HepG2 (cell line): ENCODE results near the gene RPL41. TPM values are rescaled to one million over a fixed set of nuclear protein-coding genes. Genes with fewer than 3 reads are reported as not detected.

Experiments used
- ETS1 ChIP-seq: sonication (generic); formaldehyde crosslinking; IDR thresholded peaks from 2 replicates; pipeline ENCODE4 v1.4.0; 2020; ENCODE audit warnings: missing genetic modification reagents
- FOXP1 ChIP-seq, 2 experiments: fragments of 450-650 bp in 1 of 2; IDR thresholded peaks; 2 replicates each; pipeline ENCODE4 v1.6.1; 2017 to 2018; ENCODE audit warnings: antibody characterized with exemption in 1 of 2
- KLF16 ChIP-seq, 2 experiments: sonication (generic) in 1 of 2; formaldehyde crosslinking in 1 of 2; IDR thresholded peaks; 2 replicates each; pipeline versions ENCODE4 v1.6.1 to v1.8.0; 2016 to 2023; ENCODE audit warnings: missing genetic modification reagents in 2 of 2, missing compliant biosample characterization in 1 of 2
- MATR3 ChIP-seq: sonication (generic); formaldehyde crosslinking; IDR thresholded peaks from 2 replicates; pipeline ENCODE4 v1.4.0; 2020; ENCODE audit warnings: missing genetic modification reagents
- MAZ ChIP-seq, 2 experiments: sonication (generic) in 1 of 2; formaldehyde crosslinking in 1 of 2; IDR thresholded peaks; 2 replicates each; pipeline versions ENCODE4 v1.5.0 to v1.6.1; 2012 to 2020; ENCODE audit warnings: low read depth in 2 of 2, mild to moderate bottlenecking in 2 of 2, borderline replicate concordance in 1 of 2, improper control_type of control experiment in 1 of 2, low read length in 1 of 2, missing genetic modification reagents in 1 of 2, moderate library complexity in 1 of 2
- NFIC ChIP-seq: IDR thresholded peaks from 2 replicates; pipeline ENCODE4 v1.6.1; 2012; ENCODE audit warnings: mild to moderate bottlenecking, low read length, inconsistent platforms
- NR2F1 ChIP-seq, 2 experiments: fragments of 450-650 bp in 1 of 2; formaldehyde crosslinking in 1 of 2; IDR thresholded peaks; 2 replicates each; pipeline versions ENCODE4 v1.5.0 to v1.6.1; 2016 to 2020; ENCODE audit warnings: mild to moderate bottlenecking in 1 of 2, missing compliant biosample characterization in 1 of 2, missing genetic modification reagents in 1 of 2, moderate library complexity in 1 of 2
- PATZ1 ChIP-seq: sonication (generic); formaldehyde crosslinking; IDR thresholded peaks from 2 replicates; pipeline ENCODE4 v1.4.0; 2020; ENCODE audit warnings: missing genetic modification reagents
- SOX5 ChIP-seq: IDR thresholded peaks from 2 replicates; pipeline ENCODE4 v1.6.1; 2016; ENCODE audit warnings: borderline replicate concordance
- SPEN ChIP-seq: sonication (generic); formaldehyde crosslinking; IDR thresholded peaks from 2 replicates; pipeline ENCODE4 v1.5.1; 2020; ENCODE audit warnings: low read depth, mild to moderate bottlenecking, missing genetic modification reagents
- ZNF235 ChIP-seq: sonication (generic); formaldehyde crosslinking; IDR thresholded peaks from 2 replicates; pipeline ENCODE4 v1.8.1; 2023; ENCODE audit warnings: mild to moderate bottlenecking, missing genetic modification reagents, borderline replicate concordance
- ZNF552 ChIP-seq: sonication (generic); formaldehyde crosslinking; IDR thresholded peaks from 2 replicates; pipeline ENCODE4 v1.9.0; 2022; ENCODE audit warnings: missing genetic modification reagents, mild to moderate bottlenecking, borderline replicate concordance
- ZNF562 ChIP-seq: sonication (generic); formaldehyde crosslinking; IDR thresholded peaks from 2 replicates; pipeline ENCODE4 v1.8.0; 2022; ENCODE audit warnings: missing genetic modification reagents, borderline replicate concordance
- ZNF781 ChIP-seq: sonication (generic); formaldehyde crosslinking; IDR thresholded peaks from 2 replicates; pipeline ENCODE4 v1.5.1; 2020; ENCODE audit warnings: borderline replicate concordance, mild to moderate bottlenecking, missing genetic modification reagents; ENCODE audit errors: not compliant biosample characterization
- ZNF792 ChIP-seq: IDR thresholded peaks from 2 replicates; pipeline ENCODE4 v1.6.1; 2016
- ZNF878 ChIP-seq: sonication (generic); formaldehyde crosslinking; IDR thresholded peaks from 2 replicates; pipeline ENCODE4 v1.8.1; 2023; ENCODE audit warnings: mild to moderate bottlenecking, missing genetic modification reagents, moderate library complexity
- polyA plus RNA-seq, 8 experiments: library from polyadenylated mRNA; depleted of rRNA in 3 of 8; stranded (reverse) in 7 of 8; unstranded in 1 of 8; fragments of >200 nt; fragmentation: Illumina TruSeq in 4 of 8; extraction: Trizol in 4 of 8; gene quantifications; 2 replicates each; pipeline versions ENCODE4 v1.2.1 to v1.2.3, GENCODE V29; 2011 to 2016; ENCODE audit warnings: low read depth in 4 of 8, missing spikeins in 1 of 8, mixed read lengths in 1 of 8; ENCODE audit not compliant: insufficient read depth in 1 of 8
- total RNA-seq, 5 experiments: library from RNA; depleted of rRNA; stranded (reverse); fragments of >200 nt; fragmentation: Illumina TruSeq; extraction: Trizol; gene quantifications; 2 replicates each; pipeline ENCODE4 v1.2.3, GENCODE V29; 2016; ENCODE audit warnings: low read depth in 1 of 5

The RPL41 gene
- total and polyA plus RNA-seq, 2 of the 13 experiments (the other 11 are each of a cell fraction or from before 2014, with no cell fraction given) = 4,012 to 7,670 TPM

GRCh38 chr12:56152756-56153677, 36.6 kb downstream of the RPL41 start (continued):
- TF ChIP-seq PATZ1 (CRISPR knock-in tag) = 0 out of 2 replicates have a peak, but pooled peaks have one; percentile 19
- TF ChIP-seq FOXP1 (IDR thresholded peaks at IDR 0.05) = no peak
- TF ChIP-seq FOXP1 (CRISPR knock-in tag; IDR thresholded peaks at IDR 0.05) = no peak
- TF ChIP-seq ZNF235 (CRISPR knock-in tag) = 0 out of 2 replicates have a peak, but pooled peaks have one; percentile 5
- TF ChIP-seq ZNF552 = no peak
- TF ChIP-seq ETS1 (CRISPR knock-in tag) = 0 out of 2 replicates have a peak, but pooled peaks have one; percentile 11
- TF ChIP-seq ZNF562 (CRISPR knock-in tag) = no peak
- no peak for TF ChIP-seq NR2F1 (CRISPR knock-in tag; IDR thresholded peaks at IDR 0.05)
- TF ChIP-seq NFIC = peak; percentile 20; the same call in 1 of the 2 replicates
- TF ChIP-seq ZNF781 (CRISPR knock-in tag) = no peak
- no peak for TF ChIP-seq ZNF792 (CRISPR knock-in tag)
- TF ChIP-seq MATR3 (CRISPR knock-in tag) = no peak
- 0 out of 2 replicates have a peak, but pooled peaks have one; percentile 24 for TF ChIP-seq SOX5 (CRISPR knock-in tag)
- TF ChIP-seq SPEN (CRISPR knock-in tag) = no peak
- peak; percentile 67; the same call in 1 of the 2 replicates for TF ChIP-seq ZNF878 (CRISPR knock-in tag)
- 0 out of 2 replicates have a peak, but pooled peaks have one; percentile 2 for TF ChIP-seq MAZ (IDR thresholded peaks at IDR 0.05; ENCODE audit: borderline replicate concordance, low read depth, low read length)
- no peak for TF ChIP-seq MAZ (CRISPR knock-in tag; IDR thresholded peaks at IDR 0.05; ENCODE audit: low read depth)
- TF ChIP-seq KLF16 (CRISPR knock-in tag; IDR thresholded peaks at IDR 0.05) = 0 out of 4 replicates have a peak, but pooled peaks of 1 of the 2 experiments have one; percentile 8
